PC-9 (cell line): ENCODE data around the gene ATXN3. TPM values are rescaled to one million over a fixed set of nuclear protein-coding genes. Genes with fewer than 3 reads are reported as not detected.
A peak's percentile ranks its signal among the peaks of the same experiment; 100 is the strongest.

Experiments used
- BruUV-seq: library from RNA; stranded (reverse); fragments of 400-500 nt; replicated peaks from 2 replicates; lab custom pipeline; 2021; lab: Mats Ljungman, UMichigan
- CTCF ChIA-PET: fragments of 300-600 bp; sonication (Branson Sonifier 250); formaldehyde crosslinking; loops from one replicate; lab custom pipeline; 2022; ENCODE audit warnings: antibody characterized with exemption; lab: Charles Lee
- POLR2A ChIA-PET: fragments of 300-600 bp; sonication (Branson Sonifier 250); formaldehyde crosslinking; loops from one replicate; lab custom pipeline; 2022; ENCODE audit warnings: antibody characterized with exemption; ENCODE audit not compliant: unreplicated experiment; lab: Charles Lee
- DNase-seq, 2 experiments: peaks; one replicate each; pipeline versions ENCODE4 v3.0.0 to v3.0.0-alpha.2; 2015 to 2022; ENCODE audit warnings: mixed read lengths in 1 of 2
- H2AFZ ChIP-seq: fragments of 200-600 bp; sonication (generic); 2 replicates; pipeline ENCODE4 v1.8.1; 2017; ENCODE audit warnings: antibody characterized with exemption
- H3F3A ChIP-seq: fragments of 200-600 bp; sonication (generic); 2 replicates; pipeline ENCODE4 v1.8.1; 2017; ENCODE audit warnings: antibody characterized with exemption, mild to moderate bottlenecking, low read depth; ENCODE audit not compliant: insufficient read depth
- H3K27ac ChIP-seq: fragments of 200-600 bp; sonication (generic); 2 replicates; pipeline ENCODE4 v1.6.1; 2016; ENCODE audit warnings: mixed run types
- H3K27me3 ChIP-seq: fragments of 200-600 bp; sonication (generic); 2 replicates; pipeline ENCODE4 v1.6.1; 2016; ENCODE audit warnings: low read depth, mixed run types; ENCODE audit not compliant: insufficient read depth
- H3K36me3 ChIP-seq: fragments of 200-600 bp; sonication (generic); 2 replicates; pipeline ENCODE4 v1.6.1; 2016; ENCODE audit warnings: low read depth, mixed run types
- H3K4me1 ChIP-seq: fragments of 200-600 bp; sonication (generic); replicated peaks from 2 replicates; pipeline ENCODE4 v1.6.1; 2016; ENCODE audit warnings: mixed run types; ENCODE audit not compliant: insufficient read depth
- H3K4me2 ChIP-seq: fragments of 200-600 bp; sonication (generic); 2 replicates; pipeline ENCODE4 v1.6.1; 2017; ENCODE audit warnings: mixed run types
- H3K4me3 ChIP-seq: fragments of 200-600 bp; sonication (generic); 2 replicates; pipeline ENCODE4 v1.6.1; 2016; ENCODE audit warnings: mixed run types
- H3K79me2 ChIP-seq: fragments of 200-600 bp; sonication (generic); 2 replicates; pipeline ENCODE4 v1.6.1; 2017; ENCODE audit warnings: low read depth, mixed run types
- H3K9me2 ChIP-seq: fragments of 200-600 bp; sonication (generic); 2 replicates; pipeline ENCODE4 v1.8.1; 2017; ENCODE audit warnings: mild to moderate bottlenecking; ENCODE audit not compliant: insufficient read depth
- H3K9me3 ChIP-seq: fragments of 200-600 bp; sonication (generic); 2 replicates; pipeline ENCODE4 v1.8.1; 2016; ENCODE audit warnings: low read depth; ENCODE audit not compliant: insufficient read depth
- H4K20me1 ChIP-seq: fragments of 200-600 bp; sonication (generic); 2 replicates; pipeline ENCODE4 v1.8.1; 2017; ENCODE audit not compliant: insufficient read depth
- CTCF ChIP-seq: fragments of 200-600 bp; sonication (generic); conservative IDR thresholded peaks from 2 replicates; pipeline ENCODE4 v1.6.1; 2017; ENCODE audit warnings: mixed run types, antibody characterized with exemption, mild to moderate bottlenecking, moderate library complexity
- EZH2 ChIP-seq: fragments of 200-600 bp; sonication (generic); IDR thresholded peaks from 2 replicates; pipeline ENCODE4 v1.8.0; 2017; ENCODE audit warnings: antibody characterized with exemption, low read depth
- intact Hi-C: fragments of 100-400 bp; cut with micrococcal nuclease; formaldehyde crosslinking; loops from one replicate; pipeline ENCODE4 v1.10.0; 2022; ENCODE audit not compliant: unreplicated experiment
- total RNA-seq: library from RNA; stranded (reverse); gene quantifications from 2 replicates; pipeline ENCODE4 v1.2.3, GENCODE V29; 2021

ATXN3 gene
- total RNA-seq, 1 experiment from 2014 or later: 8.5 TPM

DNA sequence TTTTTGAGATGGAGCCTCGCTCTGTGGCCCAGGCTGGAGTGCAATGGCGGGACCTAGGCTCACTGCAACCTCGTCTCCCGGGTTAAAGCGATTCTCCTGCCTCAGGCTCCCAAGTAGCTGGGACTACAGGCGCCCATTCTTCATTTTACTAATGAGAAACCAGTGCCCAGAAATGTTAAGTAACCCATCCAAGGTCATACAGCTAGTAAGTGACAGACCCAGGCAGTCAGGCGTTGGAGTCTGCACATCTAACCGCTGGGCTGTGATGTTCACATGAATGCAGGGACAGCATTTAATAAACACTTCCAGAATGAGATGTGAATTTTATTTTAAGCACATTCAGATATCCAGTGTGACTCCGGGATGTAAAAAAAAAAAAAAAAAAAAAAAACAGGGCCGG lies 65.2 kb downstream of the ATXN3 start:
- Histone ChIP-seq H3K36me3 (no peaks in the 10 kb centered on the region), H3F3A (no peaks in the 10 kb centered on the region), H3K4me2 (peak overlapping the region; percentile 98), H2AFZ (peak overlapping the region; percentile 96; the same call in 1 of the 2 replicates), H3K9me2 (no peaks in the 10 kb centered on the region), H3K27ac (no peak overlapping the region), H3K9me3 (no peaks in the 10 kb centered on the region), H3K27me3 (no peaks in the 10 kb centered on the region), H3K4me1 (0 out of 2 replicates have a peak, but pooled peaks cover 10% of the 10 kb centered on the region), H4K20me1 (peaks cover 5% of the 10 kb centered on the region; the same call in 1 of the 2 replicates), H3K79me2 (peaks cover 42% of the 10 kb centered on the region), H3K4me3 (peak overlapping the region; percentile 85; the same call in 1 of the 2 replicates)
- BruUV-seq: no TSS peak
- DNase-seq: no peak
- intact Hi-C loops: no loop called here
- TF ChIP-seq CTCF: no peak
- no peak for TF ChIP-seq EZH2
- ChIA-PET CTCF (no interaction called here), POLR2A (no interaction called here)

GRCh38 chr14:92040431-92041051 lies 65.8 kb downstream of the ATXN3 start:
- CTCF ChIA-PET: no interaction called here
- TF ChIP-seq EZH2: no peak
- no peak for TF ChIP-seq CTCF
- Histone ChIP-seq H3K4me1 (0 out of 2 replicates have a peak, but pooled peaks cover 10% of the 10 kb centered on the region), H3K36me3 (no peaks in the 10 kb centered on the region), H3K4me3 (peak overlapping the region; percentile 85), H3K9me2 (no peaks in the 10 kb centered on the region), H3K9me3 (no peaks in the 10 kb centered on the region), H3K4me2 (peak overlapping the region; percentile 98), H3F3A (no peaks in the 10 kb centered on the region), H4K20me1 (peaks cover 9% of the 10 kb centered on the region; the same call in 1 of the 2 replicates), H2AFZ (peak overlapping the region; percentile 96), H3K27me3 (no peaks in the 10 kb centered on the region), H3K79me2 (peaks cover 48% of the 10 kb centered on the region), H3K27ac (peak overlapping the region; percentile 88)
- intact Hi-C loops: no loop called here
- BruUV-seq: no TSS peak
- peak in 1 of 2 experiments; percentile 50 for DNase-seq
- POLR2A ChIA-PET: interaction anchor here (0.6 kb wide), 1 partner anchor 66 kb away, joined by 5 read pairs; the partner anchor contains the start of gene ATXN3

- Histone ChIP-seq H3K4me3 (peak within 1 kb of the TSS; percentile 85), H3K9me2 (no peaks in the 10 kb centered on the region), H3K79me2 (peaks cover 48% of the 10 kb centered on the region), H3K27me3 (no peaks in the 10 kb centered on the region), H3K9me3 (no peaks in the 10 kb centered on the region), H3K36me3 (no peaks in the 10 kb centered on the region), H4K20me1 (peaks cover 9% of the 10 kb centered on the region), H3K4me2 (peak within 1 kb of the TSS; percentile 98), H2AFZ (peak within 1 kb of the TSS; percentile 96), H3F3A (no peaks in the 10 kb centered on the region), H3K27ac (peak within 1 kb of the TSS; percentile 88), H3K4me1 (0 out of 2 replicates have a peak, but pooled peaks cover 10% of the 10 kb centered on the region)
- intact Hi-C loops: no loop called here
- no peak for TF ChIP-seq CTCF
- no peak for TF ChIP-seq EZH2
- ChIA-PET POLR2A (interaction anchor here (0.6 kb wide), 1 partner anchor 66 kb away, joined by 5 read pairs; the partner anchor contains the start of gene ATXN3), CTCF (no interaction called here)
- TSS peak; percentile 76 for BruUV-seq
- DNase-seq: peak; percentile 68 to 74
These were observed 66.5 kb downstream of the ATXN3 start, which contains the start of gene TRIP11 for GRCh38 chr14:92039719-92040430. TSS of gene TRIP11 (minus strand) at chr14:92040059. CDS start at chr14:92039685, 374 bp downstream.
